Stomach (tissue), 9 donors: Measurements from ENCODE around the gene LAMB3. TPM values are rescaled to one million over a fixed set of nuclear protein-coding genes. Genes with fewer than 3 reads are reported as not detected.

ENCODE experiments used
- DNase-seq, 2 donors: peaks; one replicate each; pipeline versions ENCODE4 v3.0.0 to v3.0.0-alpha.2; 2013 to 2019
- H3K27ac ChIP-seq, 5 donors: fragments of 200-600 bp in 4 of 5; sonication (generic) in 4 of 5; one replicate each; pipeline ENCODE4 v1.5.1; 2013 to 2019; ENCODE audit warnings: mild to moderate bottlenecking in 1 of 5, moderate library complexity in 1 of 5
- H3K27me3 ChIP-seq, 3 donors: fragments of 200-600 bp; sonication (generic); one replicate each; pipeline ENCODE4 v1.5.1; 2017 to 2019; ENCODE audit warnings: mixed run types in 1 of 3
- H3K36me3 ChIP-seq, 4 donors: fragments of 200-600 bp; sonication (generic); 1 replicate in 3 of 4; 2 replicates in 1 of 4; pipeline ENCODE4 v1.5.1; 2016 to 2019
- H3K4me1 ChIP-seq, 4 donors: fragments of 200-600 bp; sonication (generic); one replicate each; pipeline ENCODE4 v1.5.1; 2016 to 2019
- H3K4me3 ChIP-seq, 4 donors: fragments of 200-600 bp; sonication (generic) in 3 of 4; one replicate each; pipeline ENCODE4 v1.5.1; 2016 to 2019; ENCODE audit warnings: mild to moderate bottlenecking in 1 of 4
- H3K9me3 ChIP-seq, 4 donors: fragments of 200-600 bp; sonication (generic); one replicate each; pipeline ENCODE4 v1.5.1; 2016 to 2019
- EP300 ChIP-seq: sonication (generic); formaldehyde crosslinking; IDR thresholded peaks from one replicate; pipeline ENCODE4 v1.6.1; 2017; ENCODE audit warnings: antibody characterized with exemption
- POLR2A ChIP-seq, 4 donors: fragments of 450-650 bp; IDR thresholded peaks; one replicate each; pipeline ENCODE4 v1.6.1; 2016; ENCODE audit warnings: antibody characterized with exemption in 4 of 4, control low read depth in 2 of 4, mild to moderate bottlenecking in 1 of 4, moderate library complexity in 1 of 4
- POLR2AphosphoS5 ChIP-seq, 3 donors: sonication (generic); formaldehyde crosslinking; IDR thresholded peaks; one replicate each; pipeline ENCODE4 v1.6.1; 2016; ENCODE audit warnings: antibody characterized with exemption in 3 of 3
- WGBS, 5 donors: extraction: QIAGEN DNeasy Blood & Tissue Kit in 3 of 5; methylation state at CpG; one replicate each; pipeline versions ENCODE4 v1.1.5 to v1.1.7; 2013 to 2018; 5-methylcytosine and 5-hydroxymethylcytosine counted together
- intact Hi-C: fragments of 100-400 bp; cut with DNase I; formaldehyde crosslinking; loops from one replicate; pipeline ENCODE4 v1.15.1; 2023; ENCODE audit warnings: low total_unique reads
- polyA plus RNA-seq, 3 donors: library from polyadenylated mRNA; stranded (reverse); fragments of 200-250 nt; gene quantifications; one replicate each; pipeline ENCODE4 v1.2.3, GENCODE V29; 2013
- total RNA-seq, 5 donors: library from RNA; depleted of rRNA; stranded (reverse); fragments of >200 nt; gene quantifications; one replicate each; pipeline versions ENCODE4 v1.1.0 to v1.2.3, GENCODE V29; 2014 to 2016
- TF ChIP-seq, protein P1 (sequence below), 7 experiments: fragments of 450-650 bp in 4 of 7; fragments of 200-600 bp in 3 of 7; sonication (generic) in 3 of 7; IDR thresholded peaks; one replicate each; pipeline ENCODE4 v1.5.1; 2016 to 2019; ENCODE audit warnings: antibody characterized with exemption in 7 of 7, control low read depth in 2 of 7, mild to moderate bottlenecking in 1 of 7
- donor health status: healthy with polysubstance abuse.
- donor health status: Bipolar disorder and iron deficiency.
- donor health status: healthy.

Gene LAMB3
- total and polyA plus RNA-seq, 8 donors = 12.8 to 105 (median 49.8) TPM

DNA sequence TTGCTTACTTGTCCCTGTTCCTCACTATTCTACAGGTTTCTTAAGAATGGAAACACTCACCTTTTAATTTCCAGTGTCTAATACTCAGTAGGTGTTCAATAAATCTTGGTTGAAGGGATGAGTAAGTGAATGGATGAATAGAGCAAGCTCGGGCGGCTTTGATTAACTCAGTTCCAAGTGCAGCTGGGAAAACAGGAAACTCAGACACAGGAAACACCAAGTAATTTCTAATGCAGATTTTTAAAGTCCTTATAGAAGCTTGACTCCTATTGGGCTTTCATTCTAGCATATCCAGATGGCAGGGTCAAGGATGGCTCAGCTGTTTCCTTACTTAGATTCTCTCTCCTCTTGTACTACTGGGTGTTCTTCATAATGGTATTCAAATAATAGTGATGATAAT, 54.7 kb downstream of the LAMB3 start:
- H3K4me3 ChIP-seq = no peak overlapping the region
- 64 to 81% (median 79%) methylated on average over 2 of the region's 2 CpGs for WGBS, 5 donors
- H3K36me3 ChIP-seq = no peaks in the 10 kb centered on the region
- no peak overlapping the region for H3K27ac ChIP-seq
- no peak for TF ChIP-seq POLR2AphosphoS5 (IDR thresholded peaks at IDR 0.05)
- no peak for TF ChIP-seq POLR2A (IDR thresholded peaks at IDR 0.05)
- TF ChIP-seq EP300 = no peak
- TF ChIP-seq, protein P1, sequence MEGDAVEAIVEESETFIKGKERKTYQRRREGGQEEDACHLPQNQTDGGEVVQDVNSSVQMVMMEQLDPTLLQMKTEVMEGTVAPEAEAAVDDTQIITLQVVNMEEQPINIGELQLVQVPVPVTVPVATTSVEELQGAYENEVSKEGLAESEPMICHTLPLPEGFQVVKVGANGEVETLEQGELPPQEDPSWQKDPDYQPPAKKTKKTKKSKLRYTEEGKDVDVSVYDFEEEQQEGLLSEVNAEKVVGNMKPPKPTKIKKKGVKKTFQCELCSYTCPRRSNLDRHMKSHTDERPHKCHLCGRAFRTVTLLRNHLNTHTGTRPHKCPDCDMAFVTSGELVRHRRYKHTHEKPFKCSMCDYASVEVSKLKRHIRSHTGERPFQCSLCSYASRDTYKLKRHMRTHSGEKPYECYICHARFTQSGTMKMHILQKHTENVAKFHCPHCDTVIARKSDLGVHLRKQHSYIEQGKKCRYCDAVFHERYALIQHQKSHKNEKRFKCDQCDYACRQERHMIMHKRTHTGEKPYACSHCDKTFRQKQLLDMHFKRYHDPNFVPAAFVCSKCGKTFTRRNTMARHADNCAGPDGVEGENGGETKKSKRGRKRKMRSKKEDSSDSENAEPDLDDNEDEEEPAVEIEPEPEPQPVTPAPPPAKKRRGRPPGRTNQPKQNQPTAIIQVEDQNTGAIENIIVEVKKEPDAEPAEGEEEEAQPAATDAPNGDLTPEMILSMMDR (IDR thresholded peaks at IDR 0.05) = no peak
- no peaks in the 10 kb centered on the region for H3K4me1 ChIP-seq
- no peaks in the 10 kb centered on the region for H3K9me3 ChIP-seq
- no peak for DNase-seq
- H3K27me3 ChIP-seq = peaks cover 0 to 27% (median 0%) of the 10 kb centered on the region in 3 donors
- intact Hi-C loops = no loop called here

DNA sequence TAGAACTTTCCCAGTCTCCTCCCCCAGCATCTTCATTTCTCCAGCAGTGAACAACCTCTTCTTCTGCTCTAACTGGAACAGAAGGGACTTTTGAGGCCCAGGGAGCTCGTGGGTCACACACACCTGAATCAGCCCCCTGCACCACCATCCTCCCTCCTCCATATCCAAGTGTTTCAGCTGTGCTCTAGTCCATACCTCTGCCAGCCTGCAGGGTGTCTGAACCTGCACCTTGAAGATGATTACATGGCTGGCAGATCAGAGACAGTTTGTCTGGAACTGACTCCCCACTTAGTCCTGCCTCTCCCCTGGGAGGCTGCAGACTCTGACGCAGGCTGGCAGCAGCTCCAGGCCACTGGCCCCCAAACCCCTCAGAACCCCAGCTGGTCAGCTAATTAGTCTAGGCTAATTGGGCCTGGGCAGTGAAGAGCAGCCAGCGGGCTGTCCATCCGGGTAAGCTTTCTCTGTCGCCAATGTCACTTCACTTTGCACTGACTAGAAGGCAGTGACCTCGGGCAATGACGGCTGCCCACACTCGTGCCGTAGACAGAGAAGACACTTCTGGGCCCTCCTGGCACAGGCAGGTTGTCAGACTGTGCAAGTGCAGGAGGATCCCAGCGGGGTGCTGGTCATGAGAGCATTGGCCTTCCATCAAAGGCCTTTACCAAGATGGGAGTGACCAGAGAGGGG, 56.5 kb downstream of the LAMB3 start:
- intact Hi-C loops = no loop called here
- H3K36me3 ChIP-seq = no peaks in the 10 kb centered on the region
- peaks cover 0 to 27% (median 0%) of the 10 kb centered on the region in 3 donors for H3K27me3 ChIP-seq
- no peaks in the 10 kb centered on the region for H3K4me1 ChIP-seq
- WGBS, 5 donors = 77 to 88% (median 81%) methylated on average over 7 to 10 of the region's 10 CpGs
- no peak for DNase-seq
- no peak overlapping the region for H3K4me3 ChIP-seq
- no peak for TF ChIP-seq POLR2A (IDR thresholded peaks at IDR 0.05)
- TF ChIP-seq EP300 = no peak
- TF ChIP-seq, protein P1 (IDR thresholded peaks at IDR 0.05) = no peak
- no peak for TF ChIP-seq POLR2AphosphoS5 (IDR thresholded peaks at IDR 0.05)
- no peaks in the 10 kb centered on the region for H3K9me3 ChIP-seq
- H3K27ac ChIP-seq = no peak overlapping the region

DNA sequence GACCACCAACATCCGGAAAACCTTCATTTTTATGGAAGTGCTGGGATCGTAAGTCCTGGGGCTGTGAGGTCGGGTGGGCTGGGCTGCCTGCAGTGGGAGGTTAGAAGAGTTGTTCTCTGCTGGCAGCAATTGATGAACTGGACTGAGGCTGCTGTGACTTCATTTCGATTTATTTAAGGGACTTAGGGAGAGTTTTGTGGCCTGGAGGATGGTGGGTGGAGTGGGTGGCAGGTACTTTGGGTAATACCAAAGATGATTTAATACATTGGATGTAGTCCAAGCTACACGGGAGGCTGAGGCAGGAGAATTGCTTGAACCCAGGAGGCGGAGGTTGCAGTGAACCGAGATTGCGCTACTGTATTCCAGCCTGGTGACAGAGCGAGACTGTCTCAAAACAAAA, 57.2 kb downstream of the LAMB3 start:
- H3K27me3 ChIP-seq = peaks cover 0 to 27% (median 0%) of the 10 kb centered on the region in 3 donors
- TF ChIP-seq, protein P1 (IDR thresholded peaks at IDR 0.05) = no peak
- TF ChIP-seq POLR2AphosphoS5 (IDR thresholded peaks at IDR 0.05) = no peak
- TF ChIP-seq POLR2A (IDR thresholded peaks at IDR 0.05) = no peak
- TF ChIP-seq EP300 = no peak
- no peaks in the 10 kb centered on the region for H3K9me3 ChIP-seq
- WGBS, 5 donors = 69 to 78% (median 75%) methylated on average over 9 of the region's 9 CpGs
- intact Hi-C loops = no loop called here
- no peak overlapping the region for H3K27ac ChIP-seq
- H3K4me1 ChIP-seq = no peaks in the 10 kb centered on the region
- DNase-seq = no peak
- H3K4me3 ChIP-seq = no peak overlapping the region
- no peaks in the 10 kb centered on the region for H3K36me3 ChIP-seq

DNA sequence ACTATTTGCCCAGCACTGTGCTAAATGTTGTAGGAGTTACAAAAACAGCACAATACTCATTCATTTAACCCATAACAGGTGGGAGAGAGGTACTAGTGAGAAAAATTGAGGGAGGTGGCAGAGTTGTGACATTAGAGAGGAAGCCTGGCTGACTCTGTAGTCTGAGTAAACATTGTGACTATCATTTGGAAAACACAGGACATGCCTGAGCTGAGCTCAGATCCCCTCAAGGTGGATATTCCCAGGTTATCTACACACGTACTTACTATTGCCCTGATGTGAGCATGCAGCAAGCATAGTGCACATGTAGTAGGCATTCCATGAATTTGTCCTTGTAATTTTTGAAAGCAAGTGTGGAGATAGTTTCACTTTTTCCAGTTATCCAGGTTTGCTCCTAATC, 57.8 kb downstream of the LAMB3 start:
- H3K27ac ChIP-seq = no peak overlapping the region
- H3K9me3 ChIP-seq = no peaks in the 10 kb centered on the region
- DNase-seq = no peak
- no peaks in the 10 kb centered on the region for H3K4me1 ChIP-seq
- intact Hi-C loops = no loop called here
- H3K36me3 ChIP-seq = no peaks in the 10 kb centered on the region
- 55 to 81% (median 59%) methylated on average over 1 of the region's 1 CpG for WGBS, 5 donors
- TF ChIP-seq EP300 (no peak), POLR2A (IDR thresholded peaks at IDR 0.05) (no peak), POLR2AphosphoS5 (IDR thresholded peaks at IDR 0.05) (no peak)
- TF ChIP-seq, protein P1 (IDR thresholded peaks at IDR 0.05) = no peak
- H3K4me3 ChIP-seq = no peak overlapping the region
- H3K27me3 ChIP-seq = peaks cover 0 to 21% (median 0%) of the 10 kb centered on the region in 3 donors
